Epithelial cell of proximal tubule (primary cell): ENCODE measurements around the gene ARHGAP25. TPM values are rescaled to one million over a fixed set of nuclear protein-coding genes. Genes with fewer than 3 reads are reported as not detected.

Experiments
- DNase-seq: peaks from one replicate; pipeline ENCODE4 v3.0.0-alpha.2; 2011; ENCODE audit warnings: low read depth
- H3K4me3 ChIP-seq: 2 replicates; pipeline ENCODE4 v1.5.1; 2011; ENCODE audit warnings: low read depth, mild to moderate bottlenecking, low read length
- CTCF ChIP-seq: conservative IDR thresholded peaks from 2 replicates; pipeline ENCODE4 v1.5.1; 2012; ENCODE audit warnings: low read depth, mild to moderate bottlenecking, low read length
- total RNA-seq: library from RNA; depleted of rRNA; stranded (reverse); fragments of >200 nt; gene quantifications from 2 replicates; pipeline ENCODE4 v1.2.3, GENCODE V29; 2015

The ARHGAP25 gene
- total RNA-seq, 1 donor from 2014 or later, result not detected

- no peak for DNase-seq
- TF ChIP-seq CTCF, result no peak
- H3K4me3 ChIP-seq, result no peak overlapping the region
These were observed 100.2 kb downstream of the ARHGAP25 start for GRCh38 chr2:68834737-68835376.

GRCh38 chr2:68835621-68836020 lies 101.0 kb downstream of the ARHGAP25 start:
- no peak for DNase-seq
- TF ChIP-seq CTCF, result no peak
- no peak overlapping the region for H3K4me3 ChIP-seq

- DNase-seq, result no peak
- no peak overlapping the region for H3K4me3 ChIP-seq
- TF ChIP-seq CTCF, result peak; percentile 73
These were observed 102.7 kb downstream of the ARHGAP25 start for GRCh38 chr2:68837164-68837860.

- H3K4me3 ChIP-seq, result no peak overlapping the region
- DNase-seq, result no peak
- no peak for TF ChIP-seq CTCF
These were observed 103.3 kb downstream of the ARHGAP25 start for GRCh38 chr2:68837861-68838341.

GRCh38 chr2:68838641-68839040 lies 104.0 kb downstream of the ARHGAP25 start:
- no peak for TF ChIP-seq CTCF
- DNase-seq, result no peak
- no peak overlapping the region for H3K4me3 ChIP-seq

GRCh38 chr2:68839260-68839833 lies 104.7 kb downstream of the ARHGAP25 start:
- DNase-seq, result no peak
- TF ChIP-seq CTCF, result peak; percentile 71

More at GRCh38 chr2:68839260-68839833, 104.7 kb downstream of the ARHGAP25 start:
- H3K4me3 ChIP-seq, result no peak overlapping the region
